Stimulated activated CD4-positive, alpha-beta T cell treated with anti-CD3 and anti-CD28 coated beads, Interleukin-2, amount 100 ng/mL, for 4 hours (primary cell): ENCODE measurements around the gene SLC39A11.
"Not testable (repeated sequence)": the region's sequence is repeated elsewhere in the genome, so short reads cannot be mapped to it uniquely, and the experiment has no call there.

Experiments used
- DNase-seq: peaks from one replicate; pipeline ENCODE4 v3.0.0-alpha.2; 2020; ENCODE audit warnings: low read depth

SLC39A11 gene

DNA sequence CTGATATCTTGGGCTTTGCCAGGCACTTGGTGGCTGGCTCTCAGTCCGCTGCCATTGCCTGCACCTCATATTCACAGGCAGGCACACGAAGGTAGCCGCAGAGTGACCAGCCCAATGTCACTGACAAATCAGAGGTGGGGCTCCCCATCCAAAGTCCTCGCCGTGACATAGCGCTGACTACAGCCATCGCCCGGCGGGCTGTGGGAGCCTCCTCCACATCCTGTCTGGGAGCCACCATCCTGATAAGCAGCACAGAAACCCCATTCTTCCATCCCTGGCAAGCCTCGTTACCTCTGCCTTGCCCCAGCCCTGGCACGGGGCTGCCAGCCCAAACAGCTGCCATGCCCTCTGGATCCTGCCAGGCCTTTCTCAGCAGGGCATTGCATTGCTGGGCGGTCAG lies 437.8 kb downstream of the SLC39A11 start:
- no peak for DNase-seq

DNA sequence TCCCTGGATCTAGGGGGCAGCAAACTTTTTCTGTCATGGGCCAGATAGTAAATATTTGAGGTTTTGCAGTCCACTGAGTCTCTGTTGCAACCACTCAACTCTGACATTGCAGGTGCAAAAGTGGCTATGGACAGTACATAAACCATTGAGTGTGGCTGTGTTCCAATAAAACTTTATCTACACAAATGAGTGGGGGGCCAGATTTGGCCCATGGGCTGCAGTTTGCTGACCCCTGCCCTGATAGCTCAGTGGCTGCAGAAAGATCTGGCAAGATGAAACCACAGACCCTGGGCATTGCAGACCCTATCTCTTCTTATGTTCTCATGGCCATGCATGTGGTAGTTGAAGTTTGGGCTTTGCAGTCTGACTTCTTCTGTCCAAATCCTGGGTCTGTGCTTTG lies 440.5 kb downstream of the SLC39A11 start:
- no peak for DNase-seq

DNA sequence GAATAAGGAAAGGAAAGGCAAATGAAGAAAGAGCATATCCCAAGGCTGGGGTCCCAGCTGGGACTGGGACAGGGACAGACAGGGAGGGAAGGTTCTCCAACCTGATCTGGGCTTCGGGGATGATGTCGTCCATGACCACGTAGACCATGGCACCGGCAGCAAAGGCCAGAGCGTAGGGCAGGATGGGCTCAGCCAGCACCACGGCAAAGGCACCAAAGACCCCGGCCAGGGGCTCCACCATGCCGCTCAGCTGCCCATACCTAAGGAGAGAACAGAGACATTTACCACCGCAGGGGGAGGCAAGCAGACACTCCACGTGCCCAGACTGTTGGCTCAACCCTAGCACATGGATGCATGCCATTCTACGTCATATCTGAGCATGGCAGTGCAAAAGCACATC lies 443.8 kb downstream of the SLC39A11 start:
- DNase-seq = no peak

DNA sequence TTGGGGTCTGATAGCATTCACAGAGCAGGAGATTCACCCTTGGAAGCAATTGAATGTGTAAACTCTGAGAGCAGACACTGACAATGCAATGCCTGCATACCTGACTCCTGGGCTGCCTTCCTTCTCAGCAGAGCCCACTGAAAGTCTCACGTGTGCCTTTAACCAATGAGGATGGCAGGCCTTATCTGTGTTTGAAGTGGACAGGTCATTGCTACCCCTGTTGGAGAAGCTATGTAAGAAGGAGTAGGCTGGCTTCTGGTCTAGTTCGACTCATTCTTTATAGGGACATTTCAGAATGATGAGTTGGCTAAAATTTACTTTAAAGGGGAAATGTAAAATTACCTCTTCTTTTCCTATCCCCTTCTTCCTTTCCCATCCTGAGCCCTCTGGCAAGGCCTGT lies 446.3 kb downstream of the SLC39A11 start:
- DNase-seq = no peak

DNA sequence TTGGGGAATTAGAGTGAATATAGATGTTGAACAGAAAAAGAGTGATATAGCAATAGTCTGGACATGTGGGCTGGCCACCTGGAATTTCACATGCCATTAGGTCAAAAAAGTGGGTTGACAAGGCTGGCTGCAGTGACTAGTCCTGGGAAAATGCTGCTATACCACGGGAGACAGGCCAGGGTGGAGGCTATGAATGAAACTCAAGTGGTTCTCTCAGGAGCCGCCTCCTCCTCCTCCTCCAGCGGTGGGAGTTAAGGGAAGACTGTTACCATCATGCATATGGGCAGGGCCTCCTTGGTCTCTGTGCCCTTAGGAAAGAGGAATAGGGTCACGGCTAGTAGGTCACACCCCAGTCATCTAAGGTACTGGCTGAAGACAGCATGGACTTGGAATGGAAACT lies 448.0 kb downstream of the SLC39A11 start:
- no peak for DNase-seq

DNA sequence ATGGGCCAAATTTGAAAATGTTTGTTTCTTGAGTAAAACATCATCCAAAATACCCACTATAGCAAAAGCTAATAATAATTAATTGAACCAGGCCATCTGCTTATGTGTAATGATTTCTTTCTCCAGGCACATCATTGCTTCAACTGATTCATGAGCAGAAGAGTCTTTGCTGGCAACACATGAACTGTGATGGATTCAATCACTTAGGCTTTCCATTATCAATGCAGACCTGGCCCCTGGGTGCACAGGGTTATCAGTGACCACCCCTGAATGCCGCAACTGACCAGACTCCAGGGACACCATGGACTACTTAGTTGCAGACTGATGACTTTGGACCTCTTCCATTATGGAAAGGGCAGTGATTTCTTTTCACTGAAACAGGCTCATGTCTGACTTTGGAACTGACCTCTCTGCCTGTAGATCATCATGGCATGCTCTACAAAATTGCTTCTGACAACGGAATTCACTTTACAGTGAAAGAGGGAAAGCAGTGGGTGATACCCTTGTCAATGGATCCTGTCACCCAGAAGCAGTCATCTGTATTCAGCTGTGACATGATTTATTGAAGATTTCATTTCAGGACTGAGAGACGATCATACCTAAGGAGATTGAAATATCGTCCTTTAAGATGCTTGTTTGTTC lies 448.8 kb downstream of the SLC39A11 start:
- no peak for DNase-seq

DNA sequence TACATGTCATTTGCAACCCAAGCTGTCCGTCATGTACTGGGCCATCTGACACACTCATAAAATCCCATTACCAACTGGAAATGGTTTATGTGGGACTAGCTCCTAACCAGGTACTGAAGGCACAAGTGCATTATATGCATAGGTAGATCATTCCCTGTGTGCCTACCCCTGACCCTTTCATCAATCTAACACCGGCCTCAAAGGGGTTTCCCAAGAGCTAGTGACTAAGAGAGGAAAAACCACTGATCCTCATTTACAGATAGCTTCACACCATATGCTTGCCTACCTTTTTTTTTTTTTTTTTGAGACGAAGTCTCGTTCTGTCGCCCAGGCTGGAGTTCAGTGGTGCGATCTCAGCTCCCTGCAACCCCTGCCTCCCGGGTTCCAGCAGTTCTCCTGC lies 449.8 kb downstream of the SLC39A11 start:
- no peak for DNase-seq

DNA sequence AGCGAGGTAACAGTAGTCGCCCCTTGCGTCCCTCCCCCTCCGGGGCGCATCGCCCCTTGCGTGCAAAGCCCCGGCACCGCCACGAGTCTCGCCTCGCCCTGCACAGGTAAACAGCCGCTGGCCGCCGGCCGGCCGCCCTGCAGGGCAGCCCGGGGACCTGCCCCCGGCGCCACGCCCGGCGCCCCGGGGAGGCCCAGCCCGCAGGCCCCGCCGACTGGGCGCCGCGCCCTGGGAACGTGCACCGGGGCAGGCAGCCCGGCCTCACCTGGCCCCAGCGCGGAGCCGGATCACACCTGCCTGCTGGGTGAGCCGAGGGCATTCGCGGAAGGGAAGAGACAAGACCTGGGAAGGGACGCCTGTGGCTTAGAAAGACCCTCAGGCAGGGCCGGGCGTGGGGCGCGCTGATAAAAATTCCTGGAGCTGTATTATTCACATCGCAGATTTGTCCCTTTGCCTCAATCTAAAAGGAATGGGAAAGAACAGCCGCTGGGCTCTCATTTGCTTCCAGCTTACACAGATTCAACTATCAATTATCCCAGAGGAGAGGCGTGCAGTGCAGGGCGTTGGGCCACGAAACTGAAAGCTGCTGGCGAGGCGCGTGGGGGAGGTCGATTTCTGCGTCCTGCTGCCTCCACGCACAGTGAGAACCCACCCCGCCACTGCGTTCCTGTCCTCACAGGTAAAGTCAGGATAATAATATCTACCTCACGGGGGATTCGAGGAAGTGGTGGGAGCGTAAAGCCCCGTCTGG lies 451.9 kb downstream of the SLC39A11 start:
- DNase-seq = no peak

DNA sequence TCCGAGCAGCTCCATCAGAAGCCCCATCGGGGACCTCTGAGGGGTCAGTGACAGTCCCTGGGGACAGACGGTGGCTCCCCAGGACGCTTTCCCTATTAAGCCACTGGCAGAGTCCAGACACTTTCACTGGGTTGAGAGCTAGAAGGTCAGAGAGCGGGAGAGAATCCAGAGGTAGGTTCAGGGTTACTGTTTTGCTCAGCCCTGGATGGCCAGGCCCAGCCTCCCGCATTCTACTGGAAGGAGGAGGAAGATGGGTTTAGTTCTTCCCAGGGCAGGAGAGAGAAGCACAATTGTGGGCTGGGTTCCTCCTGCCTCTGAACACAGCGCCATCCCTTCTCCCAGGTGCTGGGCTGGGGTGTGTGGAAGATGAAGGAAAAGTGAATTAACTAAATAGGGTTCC lies 452.8 kb downstream of the SLC39A11 start:
- DNase-seq = no peak

DNA sequence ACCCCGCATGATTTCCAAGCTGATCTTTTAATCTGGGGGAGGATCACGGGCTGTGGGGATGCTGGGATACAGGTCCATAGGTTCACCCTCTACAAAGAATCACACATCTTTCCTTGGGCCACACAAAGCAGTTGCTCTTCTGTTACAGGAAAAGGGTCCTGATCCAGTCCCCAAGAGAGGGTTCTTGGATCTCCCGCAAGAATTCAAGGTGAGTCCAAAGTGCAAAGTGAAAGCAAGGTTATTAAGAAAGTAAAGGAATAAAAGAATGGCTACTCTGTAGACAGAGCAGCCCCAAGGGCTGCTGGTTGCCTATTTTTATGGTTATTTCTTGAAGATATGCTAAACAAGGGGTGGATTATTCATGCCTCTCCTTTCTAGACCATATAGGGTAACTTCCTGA lies 453.6 kb downstream of the SLC39A11 start:
- not testable (repeated sequence) for DNase-seq

DNA sequence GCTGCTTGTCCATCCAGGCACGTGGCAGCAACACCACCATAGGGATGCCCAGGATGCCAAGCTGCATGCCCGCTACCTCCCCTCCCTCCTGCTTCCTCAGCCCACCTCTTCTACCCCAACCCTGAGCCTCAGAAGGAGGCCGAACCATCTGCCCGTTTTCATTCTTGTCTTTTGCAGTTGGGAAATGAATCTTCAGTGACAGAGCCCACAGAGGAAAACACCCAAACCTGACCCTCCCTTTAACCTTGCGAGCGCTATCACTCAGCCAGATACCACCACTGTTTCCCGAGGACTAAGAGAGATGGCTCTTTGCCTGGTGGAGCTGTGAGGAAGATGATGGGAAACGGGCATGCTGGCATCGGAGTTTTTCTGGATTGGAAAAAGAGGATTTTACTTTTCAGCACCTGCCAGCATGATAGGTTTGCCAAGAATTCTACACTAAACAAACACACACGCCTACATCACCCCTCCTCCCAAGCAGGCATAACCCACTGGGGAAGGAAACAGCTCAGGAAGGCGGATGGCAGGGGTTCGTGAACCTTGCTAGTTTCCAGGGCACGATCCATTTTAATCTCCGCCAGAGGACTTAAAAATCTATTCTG lies 457.4 kb downstream of the SLC39A11 start:
- no peak for DNase-seq

DNA sequence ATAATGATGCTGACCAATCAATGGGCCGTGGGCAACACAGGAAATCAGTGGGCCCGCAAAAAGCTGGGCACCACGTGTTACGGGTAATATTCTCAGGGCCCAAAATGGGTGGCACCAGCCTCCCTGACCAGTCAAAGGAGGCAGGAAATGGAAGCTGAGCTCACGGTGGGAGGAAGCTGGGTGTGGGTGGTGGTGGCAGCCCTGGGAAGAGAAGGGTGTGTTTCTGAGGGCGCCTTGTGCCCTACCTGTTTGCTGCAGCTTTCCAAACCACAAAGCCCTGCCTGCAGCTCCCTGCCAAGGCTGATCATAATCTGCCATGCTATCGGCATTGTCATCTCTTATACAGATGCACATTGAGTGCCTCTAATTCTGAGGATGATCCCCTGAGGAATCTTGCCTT lies 457.9 kb downstream of the SLC39A11 start:
- DNase-seq = no peak

DNA sequence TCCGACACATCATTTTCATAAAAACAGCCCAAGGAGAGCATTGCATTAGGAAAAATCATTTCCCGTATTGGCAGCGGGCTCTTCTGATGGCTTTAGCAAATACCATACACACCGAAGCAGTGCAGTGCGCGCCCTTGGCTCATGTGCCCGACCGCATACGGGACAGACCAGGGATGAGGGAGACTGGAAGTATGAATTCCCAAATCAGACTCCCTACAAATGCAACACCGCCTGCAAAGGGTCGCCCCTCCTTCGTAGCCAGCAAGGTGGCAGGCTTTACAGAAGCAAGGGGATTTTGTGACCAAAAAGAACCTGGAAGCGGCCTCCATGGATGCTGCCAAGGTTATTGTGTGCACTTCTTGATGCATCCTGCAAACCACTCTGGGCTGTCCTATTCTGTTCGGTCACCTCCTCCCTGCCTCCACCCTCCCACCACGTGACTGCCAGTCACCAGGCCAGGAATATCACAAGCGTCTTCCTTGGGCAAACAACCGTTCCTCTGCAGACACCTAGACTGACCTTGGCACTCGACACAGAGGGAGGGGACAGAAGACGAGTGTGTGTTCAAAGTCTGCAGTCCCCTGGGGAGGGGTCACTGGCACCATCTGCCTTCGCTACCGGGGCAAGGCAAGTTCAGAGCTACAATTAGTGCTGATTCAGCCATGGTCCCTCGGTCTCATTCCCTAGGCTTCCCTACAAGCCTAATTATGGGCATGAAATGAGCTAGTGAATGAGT lies 460.4 kb downstream of the SLC39A11 start:
- no peak for DNase-seq

DNA sequence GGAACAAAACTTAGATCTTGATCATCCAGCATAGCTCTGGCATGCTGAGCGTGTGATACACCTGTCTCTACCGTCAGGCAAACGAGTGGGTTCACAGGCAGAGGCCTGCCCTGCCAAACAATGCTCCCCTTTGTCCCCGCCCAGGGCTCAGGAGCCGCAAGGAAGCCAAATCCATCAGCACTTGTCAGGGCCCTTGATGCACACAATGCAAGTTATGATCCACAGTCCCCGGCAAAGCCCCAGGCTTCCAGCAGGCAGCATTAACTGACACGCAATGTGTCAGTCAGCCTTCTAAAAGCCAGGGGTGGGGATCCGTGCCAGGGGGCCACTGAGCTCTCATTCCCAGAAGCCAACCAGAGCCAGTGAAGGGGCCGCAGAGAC lies 460.9 kb downstream of the SLC39A11 start:
- no peak for DNase-seq

DNA sequence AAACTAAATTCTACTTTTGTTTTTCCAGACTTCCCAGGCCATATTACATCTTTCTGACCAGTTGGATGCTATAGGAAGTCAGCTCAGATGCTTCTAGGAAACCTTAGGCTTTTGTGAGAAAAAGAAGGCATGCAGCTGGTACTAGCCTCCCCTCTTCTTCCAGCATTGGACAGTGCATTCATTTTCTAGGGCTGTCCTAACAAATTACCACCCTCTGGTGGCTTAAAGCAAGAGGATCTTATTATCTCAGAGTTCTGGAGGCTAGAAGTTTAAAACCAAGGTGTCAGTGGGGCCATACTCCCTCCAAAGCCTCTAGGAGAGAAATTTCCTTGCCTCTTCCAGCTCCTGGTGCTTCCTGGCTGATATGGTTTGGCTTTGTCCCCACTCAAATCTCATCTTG lies 467.8 kb downstream of the SLC39A11 start:
- DNase-seq = no peak

DNA sequence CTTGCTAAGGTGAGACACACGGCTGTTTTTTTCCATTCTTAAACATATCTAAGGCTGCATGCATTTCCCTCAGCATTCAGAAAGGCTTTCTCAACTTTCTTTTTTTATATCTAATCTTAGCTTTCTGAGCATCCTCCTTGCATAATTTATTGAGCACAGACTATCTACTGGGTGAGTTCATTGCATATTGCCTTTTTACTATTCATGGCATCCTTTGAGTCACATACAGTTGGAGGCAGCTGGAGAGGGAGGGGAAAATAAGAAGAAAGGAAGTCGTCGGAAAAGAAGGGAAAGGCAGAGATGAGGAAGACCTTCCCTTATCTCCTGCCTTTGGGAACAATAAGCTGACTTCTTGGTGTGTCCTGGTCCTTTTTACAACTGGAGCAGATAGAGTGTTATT lies 468.3 kb downstream of the SLC39A11 start:
- DNase-seq = no peak

DNA sequence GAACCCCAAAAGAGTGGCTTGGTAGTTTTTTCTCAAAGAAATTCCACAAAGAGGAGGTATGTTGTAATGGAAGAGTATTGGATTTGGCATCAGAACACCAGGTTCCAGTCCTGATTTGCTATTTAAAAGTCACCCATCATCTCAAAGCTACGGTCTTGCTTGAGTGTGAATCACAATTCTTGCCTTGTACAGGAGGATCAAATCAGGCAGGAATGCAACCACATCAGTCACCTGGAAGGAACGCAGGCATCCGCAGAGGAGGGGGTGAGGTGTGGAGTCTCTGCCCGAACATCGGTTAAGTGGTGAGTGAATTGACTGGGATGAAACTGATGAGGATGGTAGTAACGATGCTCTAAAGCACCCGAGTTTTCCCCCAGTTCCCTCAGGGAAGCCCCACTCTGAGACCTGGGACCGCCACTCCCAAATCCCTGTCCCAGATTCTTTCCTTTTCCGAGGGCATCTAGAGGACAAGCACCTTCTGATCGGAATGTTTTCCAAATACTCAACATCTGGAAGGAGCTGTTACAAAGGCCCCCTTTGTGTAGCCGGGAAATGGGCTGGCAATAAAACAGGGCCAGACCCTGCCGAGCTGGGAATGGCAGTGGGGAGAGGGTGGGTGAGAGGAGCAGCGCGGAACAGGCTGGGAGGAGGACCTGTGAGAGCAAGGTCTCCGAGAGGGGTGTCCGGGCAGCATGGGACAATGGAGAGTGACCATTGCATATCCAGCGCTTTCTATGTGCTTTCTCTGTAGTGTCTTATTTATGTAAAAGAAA lies 469.6 kb downstream of the SLC39A11 start:
- DNase-seq = no peak

DNA sequence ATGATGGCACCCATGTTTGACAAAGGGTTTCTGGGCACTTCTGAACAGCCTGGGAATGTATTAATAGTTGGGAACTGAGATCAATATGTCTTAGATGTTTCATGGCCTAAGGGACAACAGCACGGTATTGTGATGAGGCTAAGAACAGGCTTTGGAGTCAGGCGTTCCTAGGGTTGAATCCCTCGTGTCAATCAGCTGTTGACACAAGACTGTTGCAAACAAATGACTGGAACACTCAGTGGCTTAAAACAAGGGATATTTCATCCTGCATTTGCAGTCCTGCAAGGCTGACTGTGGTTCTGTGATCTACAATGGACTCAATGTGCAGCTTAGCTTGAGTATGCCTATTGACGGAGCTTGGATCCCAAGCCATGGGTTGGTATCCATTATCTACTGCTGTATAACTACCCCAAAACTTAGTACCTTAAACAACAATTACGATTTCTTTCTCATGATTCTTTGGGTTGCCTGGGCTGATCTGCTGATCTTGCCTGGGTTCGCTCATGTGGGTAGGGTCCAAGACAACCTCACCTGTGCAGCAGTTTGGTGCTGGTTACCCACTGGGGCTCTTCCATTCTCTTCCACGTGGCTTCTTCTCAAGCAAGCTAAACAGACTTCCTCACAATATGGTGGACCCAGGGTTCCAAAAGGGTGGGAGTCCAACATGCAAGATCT lies 472.4 kb downstream of the SLC39A11 start:
- DNase-seq = no peak

DNA sequence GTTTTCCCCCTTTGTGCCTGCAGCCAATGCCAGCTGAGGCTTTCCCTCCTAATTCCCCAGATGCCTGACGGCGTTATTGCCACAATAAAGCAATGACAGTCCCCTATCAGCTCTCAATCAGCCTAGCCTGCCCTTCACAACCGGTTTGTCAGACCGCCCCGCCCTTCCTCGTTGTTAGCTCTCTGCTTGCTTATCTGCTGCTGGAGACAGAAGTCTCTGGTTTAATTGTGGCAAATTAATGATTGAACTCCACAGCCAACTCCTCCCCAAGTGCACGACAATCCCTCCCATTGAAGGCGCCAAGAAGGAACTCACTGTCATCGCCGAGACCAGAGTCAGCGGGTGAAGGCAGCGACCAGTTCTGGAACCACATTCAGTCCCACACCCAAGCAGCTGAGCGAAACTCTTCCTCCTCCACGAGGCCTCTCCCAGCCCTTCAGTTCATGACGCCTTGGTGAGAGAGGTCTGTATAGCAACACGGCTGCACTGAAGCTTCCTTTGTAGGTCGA lies 474.4 kb downstream of the SLC39A11 start:
- no peak for DNase-seq

DNA sequence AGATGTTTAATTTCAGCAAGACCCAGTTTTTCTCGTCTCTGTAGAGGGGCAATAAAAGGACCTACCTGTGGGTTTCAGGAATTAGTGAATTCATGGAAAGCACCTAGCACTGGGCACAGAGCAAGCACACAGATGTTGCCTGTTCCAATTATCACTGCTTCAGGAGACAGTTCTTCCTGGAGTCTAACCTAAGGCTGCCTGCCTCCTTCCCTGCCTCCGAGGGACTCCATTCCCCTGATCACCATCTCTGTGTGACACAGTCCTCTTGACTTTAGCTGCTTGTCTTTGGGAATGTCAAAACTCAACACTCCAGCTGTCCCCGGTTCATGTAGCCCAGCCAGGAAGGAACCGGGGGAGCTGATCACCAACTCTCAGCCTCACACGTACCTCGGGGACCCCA lies 474.9 kb downstream of the SLC39A11 start:
- no peak for DNase-seq

DNA sequence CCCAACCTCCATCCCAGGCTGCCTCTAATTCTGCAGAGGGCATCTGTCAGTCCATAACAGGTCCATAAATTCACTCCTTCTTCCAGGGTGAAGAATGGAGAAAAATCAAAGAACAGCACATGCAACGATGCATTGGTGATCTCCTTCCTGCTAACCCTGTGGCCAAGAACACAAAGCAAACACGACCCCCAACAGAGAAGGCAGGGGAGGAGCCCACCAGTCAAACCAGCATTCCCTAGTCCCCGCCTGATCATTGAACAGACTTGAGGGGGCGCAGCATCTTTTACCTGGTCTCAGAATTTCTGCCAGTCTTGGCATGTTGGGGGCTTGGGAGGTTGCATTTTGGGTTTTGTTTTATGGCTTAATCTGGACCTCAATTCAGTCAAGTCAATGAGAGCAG lies 476.0 kb downstream of the SLC39A11 start:
- DNase-seq = no peak
